RWPE1 (cell line): ENCODE results near the gene TRUB2.

Experiments used
- CTCF ChIA-PET: fragments of 350-600 bp; sonication (Branson Sonifier 250); formaldehyde crosslinking; extraction: SDS; loops from one replicate; lab custom pipeline; 2021; lab: Yijun Ruan, JAX
- POLR2A ChIA-PET: fragments of 400-600 bp; formaldehyde crosslinking; extraction: SDS; loops from one replicate; lab custom pipeline; 2020; ENCODE audit warnings: antibody characterized with exemption; ENCODE audit not compliant: low non-redundant PET; lab: Yijun Ruan, JAX
- DNase-seq: peaks from one replicate; pipeline ENCODE4 v3.0.0; 2012; ENCODE audit warnings: low spot score
- H3K27ac ChIP-seq: fragments of 450-650 bp; 2 replicates; pipeline ENCODE4 v1.5.1; 2017
- TF ChIP-seq, protein P1 (sequence below): fragments of 450-650 bp; conservative IDR thresholded peaks from 2 replicates; pipeline ENCODE4 v1.5.1; 2017; ENCODE audit warnings: low read depth, mild to moderate bottlenecking

Gene TRUB2

GRCh38 chr9:128276008-128276573 is 46.2 kb downstream of the TRUB2 start, which contains the start of gene SWI5:
Gene SWI5 (plus strand): TSS chr9:128276276.
- peak within 1 kb of the TSS; percentile 81 for H3K27ac ChIP-seq
- TF ChIP-seq, protein P1, sequence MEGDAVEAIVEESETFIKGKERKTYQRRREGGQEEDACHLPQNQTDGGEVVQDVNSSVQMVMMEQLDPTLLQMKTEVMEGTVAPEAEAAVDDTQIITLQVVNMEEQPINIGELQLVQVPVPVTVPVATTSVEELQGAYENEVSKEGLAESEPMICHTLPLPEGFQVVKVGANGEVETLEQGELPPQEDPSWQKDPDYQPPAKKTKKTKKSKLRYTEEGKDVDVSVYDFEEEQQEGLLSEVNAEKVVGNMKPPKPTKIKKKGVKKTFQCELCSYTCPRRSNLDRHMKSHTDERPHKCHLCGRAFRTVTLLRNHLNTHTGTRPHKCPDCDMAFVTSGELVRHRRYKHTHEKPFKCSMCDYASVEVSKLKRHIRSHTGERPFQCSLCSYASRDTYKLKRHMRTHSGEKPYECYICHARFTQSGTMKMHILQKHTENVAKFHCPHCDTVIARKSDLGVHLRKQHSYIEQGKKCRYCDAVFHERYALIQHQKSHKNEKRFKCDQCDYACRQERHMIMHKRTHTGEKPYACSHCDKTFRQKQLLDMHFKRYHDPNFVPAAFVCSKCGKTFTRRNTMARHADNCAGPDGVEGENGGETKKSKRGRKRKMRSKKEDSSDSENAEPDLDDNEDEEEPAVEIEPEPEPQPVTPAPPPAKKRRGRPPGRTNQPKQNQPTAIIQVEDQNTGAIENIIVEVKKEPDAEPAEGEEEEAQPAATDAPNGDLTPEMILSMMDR, result no peak
- POLR2A ChIA-PET, result interaction anchor here (0.6 to 1.0 kb wide), 8 partner anchors 11 to 179 kb away, joined by 3 to 4 read pairs (median 4); partner anchors contain the start of gene CERCAM
- peak; percentile 100 for DNase-seq
- CTCF ChIA-PET, result interaction anchor here (0.5 to 1.5 kb wide), 2 partner anchors 65 to 1560 kb away, joined by 3 to 5 read pairs; no protein-coding TSS in a partner anchor

DNA sequence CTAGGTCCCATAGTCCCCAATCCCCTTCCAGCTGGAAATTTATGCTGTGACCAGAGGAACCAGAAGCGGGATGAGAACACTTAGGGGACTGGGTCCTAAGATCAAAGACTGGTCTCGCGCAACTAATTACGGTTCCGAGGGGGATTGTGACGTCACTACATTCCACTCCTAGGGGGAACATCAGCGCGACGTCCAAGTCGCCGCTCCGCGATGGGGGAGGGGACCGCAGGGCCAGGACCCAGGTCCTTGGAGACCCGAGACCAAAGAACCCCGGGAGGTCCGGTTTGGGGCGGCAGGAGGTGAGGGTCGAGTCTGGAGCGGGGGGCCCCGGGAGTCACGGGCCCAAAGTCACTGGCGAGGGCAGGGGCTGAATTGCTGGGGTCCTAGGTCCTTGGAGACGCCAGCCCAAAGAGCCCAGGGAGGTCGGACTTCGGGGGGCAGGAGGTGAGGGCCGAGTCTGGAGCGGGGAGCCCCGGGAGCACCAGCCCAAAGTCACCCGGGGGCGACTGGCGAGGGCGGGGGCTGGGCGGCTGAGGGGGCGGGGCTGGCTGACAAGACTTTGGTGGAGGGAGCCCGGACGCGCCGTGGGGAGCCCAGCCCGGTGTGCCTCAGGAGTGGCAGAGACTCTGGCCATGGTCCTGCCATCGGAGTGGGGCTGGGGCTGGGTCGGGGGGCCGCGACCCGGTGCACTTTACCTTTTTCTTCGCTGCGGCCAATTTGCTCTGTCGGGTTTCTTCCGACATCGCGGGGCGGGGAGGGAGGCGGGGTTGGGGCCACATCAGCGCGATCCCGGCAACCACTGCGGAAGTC is 46.8 kb downstream of the TRUB2 start, which contains the start of gene GOLGA2:
TSS of gene GOLGA2 (minus strand) at position 810 of the 810 bp plus-strand sequence. CDS start at position 779, 31 bp downstream.
- CTCF ChIA-PET, result interaction anchor here (1.5 kb wide), 1 partner anchor 66 kb away, joined by 5 read pairs; no protein-coding TSS in a partner anchor
- TF ChIP-seq, protein P1, result no peak
- H3K27ac ChIP-seq, result peak within 1 kb of the TSS; percentile 81
- POLR2A ChIA-PET, result interaction anchor here (0.6 to 1.0 kb wide), 8 partner anchors 11 to 179 kb away, joined by 3 to 4 read pairs (median 4); partner anchors contain the start of gene CERCAM
- peak; percentile 80 for DNase-seq

GRCh38 chr9:128274245-128274644 is 48.0 kb downstream of the TRUB2 start:
- TF ChIP-seq, protein P1, result no peak
- POLR2A ChIA-PET, result no interaction called here
- DNase-seq, result no peak
- CTCF ChIA-PET, result no interaction called here
- no peak overlapping the region for H3K27ac ChIP-seq

- DNase-seq, result no peak
- TF ChIP-seq, protein P1, result no peak
- POLR2A ChIA-PET, result interaction anchor here (0.5 kb wide), 1 partner anchor 154 kb away, joined by 3 read pairs; no protein-coding TSS in a partner anchor
Observed at GRCh38 chr9:128271512-128271911, 50.7 kb downstream of the TRUB2 start.

GRCh38 chr9:128271112-128271511 is 51.1 kb downstream of the TRUB2 start:
- ChIA-PET CTCF (interaction anchor here (1.1 to 2.3 kb wide), 3 partner anchors 16 to 168 kb away, joined by 3 to 9 read pairs (median 6); no protein-coding TSS in a partner anchor), POLR2A (interaction anchor here (0.5 kb wide), 1 partner anchor 154 kb away, joined by 3 read pairs; no protein-coding TSS in a partner anchor)

More at GRCh38 chr9:128271512-128271911, 50.7 kb downstream of the TRUB2 start:
- peak overlapping the region; percentile 22 for H3K27ac ChIP-seq
- CTCF ChIA-PET, result interaction anchor here (0.6 to 2.3 kb wide), 4 partner anchors 17 to 363 kb away, joined by 3 to 9 read pairs (median 4); no protein-coding TSS in a partner anchor

More at GRCh38 chr9:128271112-128271511, 51.1 kb downstream of the TRUB2 start:
- peak; percentile 92 for DNase-seq
- TF ChIP-seq, protein P1, result no peak
- H3K27ac ChIP-seq, result peak overlapping the region; percentile 22
